Aorta (tissue), 5 donors: ENCODE data around the gene TOM1L1. TPM values are rescaled to one million over a fixed set of nuclear protein-coding genes. Genes with fewer than 3 reads are reported as not detected.

ENCODE experiments used
- ATAC-seq: fragments of 200-7000 bp; cut with Tn5 transposase; one replicate; pipeline ENCODE4 v1.9.1; 2022; ENCODE audit warnings: moderate library complexity; ENCODE audit not compliant: low FRiP score
- DNase-seq, 2 donors: peaks; one replicate each; pipeline ENCODE4 v3.0.0-alpha.2; 2020
- H3K27ac ChIP-seq, 2 donors: one replicate each; pipeline ENCODE4 v1.5.1; 2013; ENCODE audit warnings: low read length in 2 of 2, mild to moderate bottlenecking in 2 of 2, moderate library complexity in 2 of 2, control low read depth in 1 of 2, inconsistent platforms in 1 of 2, low read depth in 1 of 2
- H3K27me3 ChIP-seq, 2 donors: one replicate each; pipeline ENCODE4 v1.6.1; 2013; ENCODE audit warnings: control low read depth in 1 of 2, low read length in 1 of 2, mild to moderate bottlenecking in 1 of 2, moderate library complexity in 1 of 2; ENCODE audit not compliant: insufficient read depth in 2 of 2, control insufficient read depth in 1 of 2
- H3K36me3 ChIP-seq, 2 donors: one replicate each; pipeline ENCODE4 v1.6.1; 2013; ENCODE audit warnings: control low read depth in 1 of 2, low read length in 1 of 2, mild to moderate bottlenecking in 1 of 2; ENCODE audit not compliant: insufficient read depth in 2 of 2, control insufficient read depth in 1 of 2
- H3K4me1 ChIP-seq, 2 donors: one replicate each; pipeline ENCODE4 v1.6.1; 2013; ENCODE audit warnings: low read length in 2 of 2, control low read depth in 1 of 2, mild to moderate bottlenecking in 1 of 2, moderate library complexity in 1 of 2; ENCODE audit not compliant: insufficient read depth in 2 of 2, control insufficient read depth in 1 of 2
- H3K4me3 ChIP-seq, 2 donors: one replicate each; pipeline ENCODE4 v1.5.1; 2013; ENCODE audit warnings: low read length in 2 of 2, control low read depth in 1 of 2, mild to moderate bottlenecking in 1 of 2
- H3K9me3 ChIP-seq: one replicate; pipeline ENCODE4 v1.6.1; 2013; ENCODE audit warnings: mild to moderate bottlenecking, low read length; ENCODE audit not compliant: control insufficient read depth
- WGBS, 2 donors: extraction: QIAGEN DNeasy Blood & Tissue Kit; methylation state at CpG; one replicate each; pipeline ENCODE4 v1.1.7; 2013; 5-methylcytosine and 5-hydroxymethylcytosine counted together
- intact Hi-C, 2 donors: fragments of 100-400 bp; cut with DNase I; formaldehyde crosslinking; loops; one replicate each; pipeline versions ENCODE4 v1.14.2 to v1.15.0; 2022
- polyA plus RNA-seq, 2 donors: library from polyadenylated mRNA; stranded (reverse); fragments of 200-250 nt; gene quantifications; one replicate each; pipeline ENCODE4 v1.2.3, GENCODE V29; 2013
- total RNA-seq, 2 donors: library from RNA; stranded (reverse); fragmentation: NEBNext Ultra II Directional; extraction: Animal tissue kit (Norgen Biotek cat#: 25700); gene quantifications; one replicate each; pipeline ENCODE4 v1.2.1, GENCODE V29; 2021
- donor health status: healthy with polysubstance abuse.
- donor health status: Bipolar disorder and iron deficiency.
- donor health status: DM: no; HTN: no; CAD: no.
- donor health status: DM: no; HTN: no; CAD: no.
- donor health status: DM: yes; HTN: yes; CAD: no.

Gene TOM1L1
- total and polyA plus RNA-seq, 4 donors, result 23.2 to 47.5 (median 35.1) TPM

- intact Hi-C loops, result no loop called here
- H3K27me3 ChIP-seq, result no peaks in the 10 kb centered on the region
- no peak overlapping the region for H3K27ac ChIP-seq
- DNase-seq (no peak), ATAC-seq (no peak)
- WGBS, 2 donors, result 96 to 98% methylated on average over 1 of the region's 1 CpG
- no peaks in the 10 kb centered on the region for H3K4me1 ChIP-seq
- peaks cover 3 to 4% of the 10 kb centered on the region in 2 donors for H3K36me3 ChIP-seq
- H3K9me3 ChIP-seq, result no peaks in the 10 kb centered on the region
- no peak overlapping the region for H3K4me3 ChIP-seq
Measured at GRCh38 chr17:54932711-54933110, 32.1 kb downstream of the TOM1L1 start.

GRCh38 chr17:54933921-54934320 is 33.3 kb downstream of the TOM1L1 start:
- no peak overlapping the region for H3K27ac ChIP-seq
- no peak for DNase-seq
- no peaks in the 10 kb centered on the region for H3K9me3 ChIP-seq
- no peak overlapping the region for H3K4me3 ChIP-seq
- no peaks in the 10 kb centered on the region for H3K4me1 ChIP-seq
- intact Hi-C loops, result no loop called here
- no peak for ATAC-seq
- no peaks in the 10 kb centered on the region for H3K27me3 ChIP-seq
- WGBS, 2 donors, result 82 to 94% methylated on average over 3 of the region's 3 CpGs
- H3K36me3 ChIP-seq, result peaks cover 3% of the 10 kb centered on the region in 2 donors

GRCh38 chr17:54935471-54935870 is 34.8 kb downstream of the TOM1L1 start:
- 90 to 91% methylated on average over 5 of the region's 5 CpGs for WGBS, 2 donors
- Histone ChIP-seq H3K27ac (no peak overlapping the region), H3K4me1 (no peaks in the 10 kb centered on the region), H3K27me3 (no peaks in the 10 kb centered on the region), H3K9me3 (no peaks in the 10 kb centered on the region), H3K4me3 (no peak overlapping the region), H3K36me3 (peaks cover 3% of the 10 kb centered on the region in 2 donors)
- intact Hi-C loops, result no loop called here
- DNase-seq (no peak), ATAC-seq (no peak)

GRCh38 chr17:54937018-54937417 is 36.4 kb downstream of the TOM1L1 start:
- no peak for ATAC-seq

GRCh38 chr17:54937426-54937825 is 36.8 kb downstream of the TOM1L1 start:
- Histone ChIP-seq H3K4me1 (no peaks in the 10 kb centered on the region), H3K9me3 (no peaks in the 10 kb centered on the region), H3K36me3 (peaks cover 3% of the 10 kb centered on the region in 2 donors), H3K4me3 (no peak overlapping the region), H3K27ac (no peak overlapping the region), H3K27me3 (no peaks in the 10 kb centered on the region)
- ATAC-seq, result no peak
- DNase-seq, result no peak
- intact Hi-C loops, result no loop called here
- WGBS, 2 donors, result 96 to 97% methylated on average over 1 of the region's 1 CpG

More at GRCh38 chr17:54937018-54937417, 36.4 kb downstream of the TOM1L1 start:
- Histone ChIP-seq H3K27ac (no peak overlapping the region), H3K4me1 (no peaks in the 10 kb centered on the region), H3K4me3 (no peak overlapping the region), H3K27me3 (no peaks in the 10 kb centered on the region), H3K9me3 (no peaks in the 10 kb centered on the region), H3K36me3 (peaks cover 3% of the 10 kb centered on the region in 2 donors)
- no peak for DNase-seq
- intact Hi-C loops, result no loop called here
- 66 to 72% methylated on average over 5 of the region's 5 CpGs for WGBS, 2 donors

- Histone ChIP-seq H3K4me3 (no peak overlapping the region), H3K27ac (no peak overlapping the region), H3K4me1 (no peaks in the 10 kb centered on the region), H3K36me3 (peaks cover 2 to 3% of the 10 kb centered on the region in 2 donors), H3K27me3 (no peaks in the 10 kb centered on the region), H3K9me3 (no peaks in the 10 kb centered on the region)
- ATAC-seq (no peak), DNase-seq (no peak)
- WGBS, 2 donors, result 90 to 93% methylated on average over 1 of the region's 1 CpG
- intact Hi-C loops, result no loop called here
Measured at GRCh38 chr17:54941285-54941684, 40.6 kb downstream of the TOM1L1 start.

- Histone ChIP-seq H3K9me3 (no peaks in the 10 kb centered on the region), H3K4me3 (no peak overlapping the region), H3K4me1 (no peaks in the 10 kb centered on the region), H3K27me3 (no peaks in the 10 kb centered on the region), H3K27ac (no peak overlapping the region), H3K36me3 (peaks cover 2% of the 10 kb centered on the region in 2 donors)
- no peak for ATAC-seq
- intact Hi-C loops, result no loop called here
- 89 to 92% methylated on average over 1 of the region's 1 CpG for WGBS, 2 donors
- DNase-seq, result no peak
Measured at GRCh38 chr17:54944796-54945195, 44.1 kb downstream of the TOM1L1 start.

- H3K4me1 ChIP-seq, result no peaks in the 10 kb centered on the region
- WGBS, 2 donors, result 51 to 56% methylated on average over 1 of the region's 1 CpG
- no peaks in the 10 kb centered on the region for H3K27me3 ChIP-seq
- ATAC-seq (no peak), DNase-seq (no peak)
- no peak overlapping the region for H3K4me3 ChIP-seq
- no peak overlapping the region for H3K27ac ChIP-seq
- intact Hi-C loops, result no loop called here
- peaks cover 2% of the 10 kb centered on the region in 2 donors for H3K36me3 ChIP-seq
- H3K9me3 ChIP-seq, result no peaks in the 10 kb centered on the region
Measured at GRCh38 chr17:54945231-54945630, 44.6 kb downstream of the TOM1L1 start.

GRCh38 chr17:54945671-54946070 is 45.0 kb downstream of the TOM1L1 start:
- Histone ChIP-seq H3K4me3 (no peak overlapping the region), H3K27ac (no peak overlapping the region), H3K4me1 (no peaks in the 10 kb centered on the region), H3K9me3 (no peaks in the 10 kb centered on the region), H3K27me3 (no peaks in the 10 kb centered on the region), H3K36me3 (peaks cover 2% of the 10 kb centered on the region in 2 donors)
- WGBS, 2 donors, result 100% methylated on average over 1 of the region's 1 CpG
- DNase-seq (no peak), ATAC-seq (no peak)
- intact Hi-C loops, result no loop called here
